GM06990 (cell line): ENCODE results near the gene EML4.

ENCODE experiments used
- DNase-seq: peaks from one replicate; pipeline ENCODE4 v3.0.0-alpha.2; 2011; ENCODE audit not compliant: insufficient read length; ENCODE audit errors: extremely low read depth
- H3K27me3 ChIP-seq: replicated peaks from 2 replicates; pipeline ENCODE4 v1.6.0; 2011; ENCODE audit warnings: low read length; ENCODE audit not compliant: control insufficient read depth, insufficient read depth
- H3K36me3 ChIP-seq: 2 replicates; pipeline ENCODE4 v1.5.1; 2011; ENCODE audit warnings: low read length; ENCODE audit not compliant: control insufficient read depth, insufficient read depth
- H3K4me3 ChIP-seq: replicated peaks from 2 replicates; pipeline ENCODE4 v1.5.1; 2011; ENCODE audit warnings: low read depth, mild to moderate bottlenecking, control low read depth, low read length
- TF ChIP-seq, protein P1 (sequence below): IDR thresholded peaks from 2 replicates; pipeline ENCODE4 v1.5.1; 2011; ENCODE audit warnings: low read length, control low read depth, mild to moderate bottlenecking, inconsistent platforms; ENCODE audit not compliant: insufficient read depth, poor library complexity, severe bottlenecking

The EML4 gene

DNA sequence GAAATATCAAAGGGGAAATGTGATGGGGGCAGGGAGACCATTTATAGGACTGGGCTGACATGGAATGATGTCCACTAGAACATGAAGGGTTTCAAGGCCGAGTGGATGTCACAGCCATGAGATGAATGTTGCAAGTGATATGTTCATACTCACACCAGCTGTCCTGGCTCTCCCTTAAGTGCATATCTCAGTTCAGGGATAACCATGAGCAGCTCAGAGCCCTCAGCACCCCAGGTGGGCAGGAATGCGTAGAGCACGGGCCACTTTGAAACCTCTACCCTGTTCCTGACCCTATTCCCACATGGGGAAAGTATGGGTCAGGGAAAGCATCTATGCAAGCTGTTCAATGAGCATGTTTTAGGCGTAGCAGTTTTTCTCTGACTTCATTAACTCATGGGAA lies 12.4 kb upstream of the EML4 start:
- no peak for DNase-seq
- Histone ChIP-seq H3K27me3 (no peaks in the 10 kb centered on the region), H3K36me3 (no peaks in the 10 kb centered on the region), H3K4me3 (no peak overlapping the region)
- TF ChIP-seq, protein P1, sequence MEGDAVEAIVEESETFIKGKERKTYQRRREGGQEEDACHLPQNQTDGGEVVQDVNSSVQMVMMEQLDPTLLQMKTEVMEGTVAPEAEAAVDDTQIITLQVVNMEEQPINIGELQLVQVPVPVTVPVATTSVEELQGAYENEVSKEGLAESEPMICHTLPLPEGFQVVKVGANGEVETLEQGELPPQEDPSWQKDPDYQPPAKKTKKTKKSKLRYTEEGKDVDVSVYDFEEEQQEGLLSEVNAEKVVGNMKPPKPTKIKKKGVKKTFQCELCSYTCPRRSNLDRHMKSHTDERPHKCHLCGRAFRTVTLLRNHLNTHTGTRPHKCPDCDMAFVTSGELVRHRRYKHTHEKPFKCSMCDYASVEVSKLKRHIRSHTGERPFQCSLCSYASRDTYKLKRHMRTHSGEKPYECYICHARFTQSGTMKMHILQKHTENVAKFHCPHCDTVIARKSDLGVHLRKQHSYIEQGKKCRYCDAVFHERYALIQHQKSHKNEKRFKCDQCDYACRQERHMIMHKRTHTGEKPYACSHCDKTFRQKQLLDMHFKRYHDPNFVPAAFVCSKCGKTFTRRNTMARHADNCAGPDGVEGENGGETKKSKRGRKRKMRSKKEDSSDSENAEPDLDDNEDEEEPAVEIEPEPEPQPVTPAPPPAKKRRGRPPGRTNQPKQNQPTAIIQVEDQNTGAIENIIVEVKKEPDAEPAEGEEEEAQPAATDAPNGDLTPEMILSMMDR, result no peak

DNA sequence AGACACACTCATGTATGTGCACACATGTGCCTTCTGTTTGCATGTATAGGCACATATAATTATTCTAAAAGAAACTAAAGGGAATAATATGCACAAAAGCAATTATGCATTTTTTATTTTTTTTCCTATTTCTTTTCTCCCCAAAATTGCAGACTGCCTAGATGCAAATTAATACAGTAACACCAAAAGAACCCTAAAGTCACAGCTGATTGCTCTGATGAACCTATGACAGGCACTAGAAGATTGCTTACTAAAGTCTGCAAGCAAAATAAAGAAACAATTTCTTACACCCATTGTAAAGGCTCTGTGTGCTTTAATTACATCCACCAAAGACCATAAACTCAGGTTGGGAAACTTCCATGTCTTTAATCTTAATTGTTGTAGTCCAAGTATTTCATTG lies 7.7 kb upstream of the EML4 start:
- Histone ChIP-seq H3K36me3 (no peaks in the 10 kb centered on the region), H3K27me3 (no peaks in the 10 kb centered on the region), H3K4me3 (no peak overlapping the region)
- DNase-seq, result no peak
- TF ChIP-seq, protein P1, result no peak

DNA sequence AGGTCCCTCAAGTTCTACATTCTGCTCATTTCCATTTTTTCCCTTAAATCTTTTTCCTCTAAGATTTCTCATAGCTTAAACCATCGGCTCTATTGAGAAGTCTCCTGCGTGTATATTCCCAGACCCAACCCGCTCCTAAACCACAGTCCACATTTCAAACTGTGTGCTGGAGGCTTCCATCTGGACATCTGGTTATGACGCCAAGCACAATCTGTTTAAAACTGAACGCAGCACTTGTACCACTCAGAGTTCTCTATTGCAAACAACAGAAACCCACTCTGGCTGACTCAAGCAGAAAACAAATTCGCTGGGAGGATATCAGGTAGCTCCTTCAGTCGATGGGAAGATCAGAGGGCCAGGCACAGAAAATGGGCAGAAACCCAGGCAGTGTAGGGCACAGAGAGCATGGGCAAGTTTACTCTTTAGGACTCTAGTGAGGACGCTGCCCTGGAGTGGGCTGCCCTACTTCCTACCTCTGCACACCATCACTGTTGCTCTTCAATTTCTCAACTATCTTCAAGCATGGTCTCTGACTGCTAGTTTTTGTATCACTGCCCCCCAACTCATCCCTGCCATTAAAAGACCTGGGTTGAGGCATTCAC lies 5.6 kb upstream of the EML4 start:
- no peak overlapping the region for H3K4me3 ChIP-seq
- no peak for DNase-seq
- no peaks in the 10 kb centered on the region for H3K36me3 ChIP-seq
- no peaks in the 10 kb centered on the region for H3K27me3 ChIP-seq
- TF ChIP-seq, protein P1, result no peak

DNA sequence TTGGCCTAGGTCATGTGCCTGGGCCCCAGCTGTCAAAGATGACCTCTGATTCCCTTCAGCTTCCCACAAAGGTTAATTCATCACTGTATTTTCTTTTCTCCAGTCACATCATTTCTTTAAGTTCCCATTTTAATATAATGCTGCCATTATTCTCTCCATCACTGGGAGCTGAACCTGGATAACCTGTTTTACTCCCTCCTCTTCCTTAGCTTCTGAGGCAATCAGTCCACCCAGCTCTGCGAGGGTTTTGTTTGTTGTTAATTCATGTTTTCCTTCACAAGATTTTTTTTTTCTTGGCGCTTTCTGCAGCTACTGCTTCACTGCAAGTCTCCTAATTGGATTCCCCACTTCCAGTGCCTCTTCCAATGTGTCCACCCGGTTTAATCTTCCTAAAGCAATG lies 5.1 kb upstream of the EML4 start:
- TF ChIP-seq, protein P1, result no peak
- Histone ChIP-seq H3K4me3 (no peak overlapping the region), H3K27me3 (no peaks in the 10 kb centered on the region), H3K36me3 (no peaks in the 10 kb centered on the region)
- DNase-seq, result no peak

DNA sequence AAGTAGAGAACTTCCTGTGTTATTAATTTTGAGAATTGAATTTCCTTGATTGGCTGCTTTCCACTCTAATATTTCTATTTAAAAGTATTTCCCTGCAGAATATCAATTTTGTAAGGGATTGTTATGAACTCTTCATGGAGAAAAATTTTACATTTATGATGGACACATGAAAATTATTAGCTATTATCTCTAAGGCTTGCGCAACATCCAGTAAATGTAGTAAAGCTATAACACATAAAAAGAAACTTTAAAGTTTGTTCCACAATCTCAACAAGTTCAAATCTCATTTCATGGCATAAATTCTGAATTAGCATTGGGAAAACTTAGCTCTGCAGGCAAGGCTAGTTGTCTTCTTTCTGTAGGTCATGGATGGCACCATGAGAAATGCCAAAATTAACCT lies 4.2 kb upstream of the EML4 start:
- Histone ChIP-seq H3K36me3 (no peaks in the 10 kb centered on the region), H3K27me3 (no peaks in the 10 kb centered on the region), H3K4me3 (no peak overlapping the region)
- TF ChIP-seq, protein P1, result no peak
- DNase-seq, result no peak

DNA sequence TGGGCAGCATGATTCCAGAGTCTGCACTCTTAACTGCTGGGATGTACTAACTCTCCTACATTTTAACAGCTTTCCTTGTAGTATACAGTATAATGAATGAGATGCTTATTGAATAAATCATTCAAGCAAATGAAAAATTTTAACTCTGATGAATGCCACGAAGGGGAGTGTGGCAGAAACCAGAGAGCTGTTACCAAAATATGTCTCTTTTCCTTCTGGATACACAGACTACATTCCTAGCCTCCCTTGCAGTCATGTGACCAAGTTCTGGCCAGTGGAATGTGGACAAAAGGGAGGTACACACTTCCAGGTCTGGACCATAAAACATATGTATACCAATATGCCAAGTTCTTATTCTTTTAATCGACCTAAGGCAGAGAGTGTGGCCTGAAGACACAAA lies 1.7 kb upstream of the EML4 start:
- H3K4me3 ChIP-seq, result no peak overlapping the region
- TF ChIP-seq, protein P1, result no peak
- H3K36me3 ChIP-seq, result no peaks in the 10 kb centered on the region
- no peak for DNase-seq
- no peaks in the 10 kb centered on the region for H3K27me3 ChIP-seq
